IMR-90 (cell line): ENCODE results near the gene UBN2. TPM values are rescaled to one million over a fixed set of nuclear protein-coding genes. Genes with fewer than 3 reads are reported as not detected.

ENCODE experiments used
- ATAC-seq: fragments of 200-7000 bp; cut with Tn5 transposase; 2 replicates; pipeline ENCODE4 v1.9.1; 2020; ENCODE audit warnings: low read depth, mild to moderate bottlenecking, moderate library complexity
- BruUV-seq: library from RNA; stranded (reverse); fragments of 400-500 nt; replicated peaks from 2 replicates; lab custom pipeline; 2021; lab: Mats Ljungman, UMichigan
- CTCF ChIA-PET: fragments of 300-600 bp; formaldehyde crosslinking; extraction: SDS; loops from one replicate; lab custom pipeline; 2021; ENCODE audit warnings: antibody characterized with exemption; lab: Yijun Ruan, JAX
- POLR2A ChIA-PET: fragments of 300-600 bp; sonication (Branson Sonifier 250); formaldehyde crosslinking; loops from one replicate; lab custom pipeline; 2022; ENCODE audit warnings: antibody characterized with exemption; ENCODE audit not compliant: unreplicated experiment; lab: Charles Lee
- DNase-seq: peaks from one replicate; pipeline ENCODE4 v3.0.0; 2013
- H2AFZ ChIP-seq: replicated peaks from 2 replicates; pipeline ENCODE3; 2013; ENCODE audit warnings: low read length, mild to moderate bottlenecking; ENCODE audit not compliant: poor library complexity
- H2AK5ac ChIP-seq: 2 replicates; pipeline ENCODE4 v1.6.1; 2013; ENCODE audit warnings: low read depth, low read length, inconsistent platforms
- H2AK9ac ChIP-seq: replicated peaks from 2 replicates; pipeline ENCODE3; 2013; ENCODE audit warnings: mild to moderate bottlenecking, low read depth, low read length, moderate library complexity; ENCODE audit not compliant: poor library complexity
- H2BK120ac ChIP-seq: 2 replicates; pipeline ENCODE4 v1.6.1; 2013; ENCODE audit warnings: low read depth, low read length, inconsistent platforms
- H2BK15ac ChIP-seq: 3 replicates; pipeline ENCODE4 v1.6.1; 2013; ENCODE audit warnings: low read depth, low read length, inconsistent platforms
- H2BK20ac ChIP-seq: 2 replicates; pipeline ENCODE4 v1.6.1; 2013; ENCODE audit warnings: low read depth, mild to moderate bottlenecking, inconsistent platforms, low read length, moderate library complexity
- H2BK5ac ChIP-seq: 2 replicates; pipeline ENCODE4 v1.6.1; 2013; ENCODE audit warnings: mild to moderate bottlenecking, low read depth, low read length, inconsistent platforms; ENCODE audit not compliant: poor library complexity, severe bottlenecking
- H3K14ac ChIP-seq: replicated peaks from 2 replicates; pipeline ENCODE4 v1.6.1; 2013; ENCODE audit warnings: low read depth, low read length, inconsistent platforms
- H3K18ac ChIP-seq: 2 replicates; pipeline ENCODE4 v1.6.1; 2013; ENCODE audit warnings: low read depth, low read length, control low read depth
- H3K23ac ChIP-seq: 2 replicates; pipeline ENCODE4 v1.6.1; 2013; ENCODE audit warnings: low read depth, low read length, inconsistent platforms
- H3K27ac ChIP-seq: 2 replicates; pipeline ENCODE4 v1.5.1; 2013; ENCODE audit warnings: mild to moderate bottlenecking, control low read depth, low read length; ENCODE audit not compliant: insufficient read depth
- H3K27me3 ChIP-seq: 2 replicates; pipeline ENCODE4 v1.6.1; 2013; ENCODE audit warnings: low read length; ENCODE audit not compliant: control insufficient read depth, insufficient read depth
- H3K36me3 ChIP-seq: 2 replicates; pipeline ENCODE4 v1.6.1; 2013; ENCODE audit warnings: low read length, mixed read lengths; ENCODE audit not compliant: control insufficient read depth, insufficient read depth
- H3K4ac ChIP-seq: 2 replicates; pipeline ENCODE4 v1.6.1; 2013; ENCODE audit warnings: low read depth, low read length, inconsistent platforms
- H3K4me1 ChIP-seq: 2 replicates; pipeline ENCODE4 v1.6.1; 2013; ENCODE audit warnings: low read length, mixed read lengths; ENCODE audit not compliant: control insufficient read depth, insufficient read depth
- H3K4me2 ChIP-seq: 2 replicates; pipeline ENCODE4 v1.6.1; 2013; ENCODE audit warnings: low read depth, mild to moderate bottlenecking, control low read depth, low read length, moderate library complexity
- H3K4me3 ChIP-seq: 2 replicates; pipeline ENCODE4 v1.5.1; 2013; ENCODE audit warnings: low read depth, mild to moderate bottlenecking, control low read depth, low read length, moderate library complexity; ENCODE audit not compliant: insufficient read depth
- H3K56ac ChIP-seq: 2 replicates; pipeline ENCODE4 v1.6.1; 2013; ENCODE audit warnings: low read length, inconsistent platforms; ENCODE audit not compliant: insufficient read depth; ENCODE audit errors: extremely low read depth
- H3K79me1 ChIP-seq, 2 experiments: 2 replicates each; pipeline ENCODE4 v1.6.1; 2013; ENCODE audit warnings: low read length in 2 of 2, inconsistent platforms in 1 of 2, low read depth in 1 of 2
- H3K9ac ChIP-seq: 2 replicates; pipeline ENCODE4 v1.6.1; 2013; ENCODE audit warnings: low read depth, low read length, control low read depth
- H3K9me1 ChIP-seq: 2 replicates; pipeline ENCODE4 v1.6.1; 2013; ENCODE audit warnings: low read length, inconsistent platforms; ENCODE audit not compliant: insufficient read depth
- H3K9me3 ChIP-seq: 2 replicates; pipeline ENCODE4 v1.6.1; 2013; ENCODE audit warnings: low read length; ENCODE audit not compliant: control insufficient read depth, insufficient read depth
- H4K20me1 ChIP-seq: 2 replicates; pipeline ENCODE4 v1.6.1; 2013; ENCODE audit warnings: low read length, inconsistent platforms; ENCODE audit not compliant: insufficient read depth
- H4K5ac ChIP-seq: 2 replicates; pipeline ENCODE4 v1.6.1; 2013; ENCODE audit warnings: mild to moderate bottlenecking, low read depth, low read length, control low read depth
- H4K8ac ChIP-seq, 2 experiments: 2 replicates each; pipeline ENCODE4 v1.6.1; 2013; ENCODE audit warnings: low read depth in 2 of 2, low read length in 2 of 2, control low read depth in 1 of 2, inconsistent platforms in 1 of 2
- H4K91ac ChIP-seq: 2 replicates; pipeline ENCODE4 v1.6.1; 2013; ENCODE audit warnings: low read depth, low read length, inconsistent platforms; ENCODE audit not compliant: insufficient read depth
- BHLHE40 ChIP-seq: fragments of 150-350 bp; IDR thresholded peaks from 2 replicates; pipeline ENCODE4 v1.6.1; 2016; ENCODE audit warnings: mild to moderate bottlenecking, low read depth, low read length
- CEBPB ChIP-seq: IDR thresholded peaks from 2 replicates; pipeline ENCODE4 v1.6.1; 2012; ENCODE audit warnings: low read depth, low read length, improper control_type of control experiment
- CHD1 ChIP-seq: IDR thresholded peaks from 2 replicates; pipeline ENCODE4 v1.6.1; 2012; ENCODE audit warnings: low read depth, low read length, improper control_type of control experiment
- MAZ ChIP-seq: IDR thresholded peaks from 2 replicates; pipeline ENCODE4 v1.6.1; 2012; ENCODE audit warnings: low read depth, mild to moderate bottlenecking, low read length, improper control_type of control experiment, moderate library complexity, borderline replicate concordance
- MXI1 ChIP-seq: IDR thresholded peaks from 2 replicates; pipeline ENCODE4 v1.6.1; 2012; ENCODE audit warnings: low read depth, mild to moderate bottlenecking, low read length, moderate library complexity, borderline replicate concordance
- POLR2A ChIP-seq: IDR thresholded peaks from 2 replicates; pipeline ENCODE4 v1.6.1; 2012; ENCODE audit warnings: mild to moderate bottlenecking, low read depth, low read length
- RCOR1 ChIP-seq: IDR thresholded peaks from 2 replicates; pipeline ENCODE4 v1.6.1; 2012; ENCODE audit warnings: mild to moderate bottlenecking, low read length, improper control_type of control experiment; ENCODE audit not compliant: insufficient replicate concordance
- RFX5 ChIP-seq: IDR thresholded peaks from 2 replicates; pipeline ENCODE4 v1.8.0; 2012; ENCODE audit warnings: low read depth, mild to moderate bottlenecking, low read length, moderate library complexity
- SMC3 ChIP-seq: fragments of 150-350 bp; IDR thresholded peaks from 2 replicates; pipeline ENCODE4 v1.6.1; 2016; ENCODE audit warnings: low read depth, mild to moderate bottlenecking, antibody characterized with exemption, low read length, moderate library complexity
- WGBS, 2 experiments: methylation state at CpG; one replicate each; pipeline versions ENCODE4 v1.1.5 to v1.1.7; 2013; ENCODE audit warnings: missing lambda C conversion rate in 2 of 2; ENCODE audit not compliant: insufficient read length in 1 of 2; ENCODE audit errors: extremely low coverage in 2 of 2; 5-methylcytosine and 5-hydroxymethylcytosine counted together
- dilution Hi-C: fragments of 300-500 bp; cut with HindIII; formaldehyde crosslinking; loops from one replicate; pipeline ENCODE4 v1.14.3; 2018; ENCODE audit warnings: low sequenced_read_pairs; ENCODE audit not compliant: unreplicated experiment
- in situ Hi-C: fragments of 300-500 bp; cut with MboI; formaldehyde crosslinking; loops from 3 replicates; pipeline ENCODE4 v1.14.3; 2019; ENCODE audit warnings: low sequenced_read_pairs, inconsistent platforms, mixed read lengths
- intact Hi-C: fragments of 100-400 bp; cut with micrococcal nuclease; formaldehyde crosslinking; loops from 2 replicates; pipeline ENCODE4 v1.10.0; 2022
- polyA plus RNA-seq, 3 experiments: library from polyadenylated mRNA; depleted of rRNA; stranded (reverse); fragments of >200 nt; gene quantifications; 2 replicates each; pipeline ENCODE4 v1.2.3, GENCODE V29; 2012; ENCODE audit warnings: low replicate concordance in 1 of 3
- total RNA-seq: library from RNA; depleted of rRNA; stranded (reverse); fragments of >200 nt; gene quantifications from 2 replicates; pipeline ENCODE4 v1.2.3, GENCODE V29; 2012
- TF ChIP-seq, protein P1 (sequence below): conservative IDR thresholded peaks from 2 replicates; pipeline ENCODE4 v1.5.1; 2012; ENCODE audit warnings: mild to moderate bottlenecking, low read depth, low read length, improper control_type of control experiment
- TF ChIP-seq, protein P2 (sequence below): fragments of 150-350 bp; IDR thresholded peaks from 2 replicates; pipeline ENCODE4 v1.6.1; 2016; ENCODE audit warnings: low read depth, mild to moderate bottlenecking, low read length, moderate library complexity, borderline replicate concordance
- TF ChIP-seq, protein P3 (sequence below): fragments of 150-350 bp; IDR thresholded peaks from 2 replicates; pipeline ENCODE4 v1.6.1; 2017; ENCODE audit warnings: mild to moderate bottlenecking, antibody characterized with exemption, low read length, low read depth

The UBN2 gene
- total and polyA plus RNA-seq, 2 of the 4 experiments (the other 2 are of a cell fraction), result 1.6 to 2.3 TPM

DNA sequence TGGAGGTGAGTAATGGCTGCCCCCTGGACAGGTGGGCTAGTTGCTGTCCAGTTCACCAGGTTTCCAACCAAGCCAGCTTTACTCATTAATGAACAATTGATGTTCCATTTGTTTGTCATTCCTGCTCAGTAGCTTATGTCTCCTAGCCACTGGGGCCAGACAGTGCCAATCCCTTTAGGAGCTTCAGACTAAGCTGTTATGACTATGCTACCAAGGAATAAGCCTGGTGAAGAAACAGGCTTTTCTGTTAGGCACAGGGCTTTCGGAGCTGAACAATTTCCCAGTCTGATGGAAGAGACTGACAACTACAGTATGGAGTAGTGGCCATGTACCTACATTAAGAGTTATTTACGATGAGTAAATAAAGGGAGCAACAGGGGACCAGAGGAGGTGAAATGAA is 108.0 kb downstream of the UBN2 start:
- dilution Hi-C loops, result no loop called here
- H3K4me3 ChIP-seq, result no peak overlapping the region
- no peaks in the 10 kb centered on the region for H3K27me3 ChIP-seq
- no peak overlapping the region for H2AK5ac ChIP-seq
- no peak overlapping the region for H2BK15ac ChIP-seq
- ChIA-PET CTCF (no interaction called here), POLR2A (no interaction called here)
- no peaks in the 10 kb centered on the region; the same call in 1 of the 2 replicates for H4K20me1 ChIP-seq
- no peak overlapping the region for H3K56ac ChIP-seq
- no peaks in the 10 kb centered on the region; the same call in 1 of the 2 replicates for H3K4me1 ChIP-seq
- intact Hi-C loops, result no loop called here
- H2BK20ac ChIP-seq, result no peak overlapping the region
- H4K8ac ChIP-seq, result peak overlapping the region; percentile 61 to 85; a peak in 2 of 4 replicates
- H2AK9ac ChIP-seq, result peak overlapping the region; percentile 0
- TF ChIP-seq, protein P1, sequence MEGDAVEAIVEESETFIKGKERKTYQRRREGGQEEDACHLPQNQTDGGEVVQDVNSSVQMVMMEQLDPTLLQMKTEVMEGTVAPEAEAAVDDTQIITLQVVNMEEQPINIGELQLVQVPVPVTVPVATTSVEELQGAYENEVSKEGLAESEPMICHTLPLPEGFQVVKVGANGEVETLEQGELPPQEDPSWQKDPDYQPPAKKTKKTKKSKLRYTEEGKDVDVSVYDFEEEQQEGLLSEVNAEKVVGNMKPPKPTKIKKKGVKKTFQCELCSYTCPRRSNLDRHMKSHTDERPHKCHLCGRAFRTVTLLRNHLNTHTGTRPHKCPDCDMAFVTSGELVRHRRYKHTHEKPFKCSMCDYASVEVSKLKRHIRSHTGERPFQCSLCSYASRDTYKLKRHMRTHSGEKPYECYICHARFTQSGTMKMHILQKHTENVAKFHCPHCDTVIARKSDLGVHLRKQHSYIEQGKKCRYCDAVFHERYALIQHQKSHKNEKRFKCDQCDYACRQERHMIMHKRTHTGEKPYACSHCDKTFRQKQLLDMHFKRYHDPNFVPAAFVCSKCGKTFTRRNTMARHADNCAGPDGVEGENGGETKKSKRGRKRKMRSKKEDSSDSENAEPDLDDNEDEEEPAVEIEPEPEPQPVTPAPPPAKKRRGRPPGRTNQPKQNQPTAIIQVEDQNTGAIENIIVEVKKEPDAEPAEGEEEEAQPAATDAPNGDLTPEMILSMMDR, result no peak
- no peak for TF ChIP-seq RCOR1
- TF ChIP-seq RFX5, result no peak
- TF ChIP-seq POLR2A, result no peak
- no peak for TF ChIP-seq CHD1
- TF ChIP-seq, protein P2, sequence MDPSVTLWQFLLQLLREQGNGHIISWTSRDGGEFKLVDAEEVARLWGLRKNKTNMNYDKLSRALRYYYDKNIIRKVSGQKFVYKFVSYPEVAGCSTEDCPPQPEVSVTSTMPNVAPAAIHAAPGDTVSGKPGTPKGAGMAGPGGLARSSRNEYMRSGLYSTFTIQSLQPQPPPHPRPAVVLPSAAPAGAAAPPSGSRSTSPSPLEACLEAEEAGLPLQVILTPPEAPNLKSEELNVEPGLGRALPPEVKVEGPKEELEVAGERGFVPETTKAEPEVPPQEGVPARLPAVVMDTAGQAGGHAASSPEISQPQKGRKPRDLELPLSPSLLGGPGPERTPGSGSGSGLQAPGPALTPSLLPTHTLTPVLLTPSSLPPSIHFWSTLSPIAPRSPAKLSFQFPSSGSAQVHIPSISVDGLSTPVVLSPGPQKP, result no peak
- TF ChIP-seq MXI1, result no peak
- no peak for TF ChIP-seq SMC3
- TF ChIP-seq, protein P3, sequence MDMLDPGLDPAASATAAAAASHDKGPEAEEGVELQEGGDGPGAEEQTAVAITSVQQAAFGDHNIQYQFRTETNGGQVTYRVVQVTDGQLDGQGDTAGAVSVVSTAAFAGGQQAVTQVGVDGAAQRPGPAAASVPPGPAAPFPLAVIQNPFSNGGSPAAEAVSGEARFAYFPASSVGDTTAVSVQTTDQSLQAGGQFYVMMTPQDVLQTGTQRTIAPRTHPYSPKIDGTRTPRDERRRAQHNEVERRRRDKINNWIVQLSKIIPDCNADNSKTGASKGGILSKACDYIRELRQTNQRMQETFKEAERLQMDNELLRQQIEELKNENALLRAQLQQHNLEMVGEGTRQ, result no peak
- TF ChIP-seq BHLHE40, result no peak
- no peak for TF ChIP-seq MAZ
- TF ChIP-seq CEBPB, result no peak
- no peak overlapping the region for H2BK5ac ChIP-seq
- H3K36me3 ChIP-seq, result no peaks in the 10 kb centered on the region
- H3K14ac ChIP-seq, result no peak overlapping the region
- H3K79me1 ChIP-seq, result peaks cover 7 to 19% of the 10 kb centered on the region in 2 experiments
- no peak overlapping the region for H3K23ac ChIP-seq
- H4K5ac ChIP-seq, result no peak overlapping the region
- ATAC-seq, result no peak
- H3K27ac ChIP-seq, result no peak overlapping the region
- DNase-seq, result no peak
- no peaks in the 10 kb centered on the region for H3K9me1 ChIP-seq
- in situ Hi-C loops, result no loop called here
- H3K4ac ChIP-seq, result no peak overlapping the region
- H3K4me2 ChIP-seq, result no peak overlapping the region
- no TSS peak for BruUV-seq
- H2BK120ac ChIP-seq, result no peak overlapping the region
- H2AFZ ChIP-seq, result no peak overlapping the region
- 100% methylated on average over 1 of the region's 2 CpGs; no CpG with 5 or more reads in 1 of the 2 experiments for WGBS, 2 experiments
- H3K9me3 ChIP-seq, result no peaks in the 10 kb centered on the region
- H4K91ac ChIP-seq, result no peak overlapping the region
- no peak overlapping the region for H3K18ac ChIP-seq
- H3K9ac ChIP-seq, result no peak overlapping the region
